Gastroesophageal sphincter (tissue), 3 donors: ENCODE data around the gene BLOC1S6.

ENCODE experiments used
- EP300 ChIP-seq: sonication (generic); formaldehyde crosslinking; IDR thresholded peaks from one replicate; pipeline ENCODE4 v1.6.1; 2017; ENCODE audit warnings: antibody characterized with exemption, mild to moderate bottlenecking
- POLR2A ChIP-seq, 2 donors: fragments of 450-650 bp; IDR thresholded peaks; one replicate each; pipeline ENCODE4 v1.6.1; 2017; ENCODE audit warnings: antibody characterized with exemption in 2 of 2, mild to moderate bottlenecking in 2 of 2, moderate library complexity in 1 of 2
- POLR2AphosphoS5 ChIP-seq: sonication (generic); formaldehyde crosslinking; IDR thresholded peaks from one replicate; pipeline ENCODE4 v1.6.1; 2017; ENCODE audit warnings: antibody characterized with exemption
- TF ChIP-seq, protein P1 (sequence below), 4 experiments: fragments of 200-600 bp in 2 of 4; fragments of 450-650 bp in 2 of 4; sonication (generic) in 1 of 4; IDR thresholded peaks; one replicate each; pipeline ENCODE4 v1.5.1; 2017 to 2019; ENCODE audit warnings: antibody characterized with exemption in 4 of 4, mild to moderate bottlenecking in 2 of 4, moderate library complexity in 2 of 4

DNA sequence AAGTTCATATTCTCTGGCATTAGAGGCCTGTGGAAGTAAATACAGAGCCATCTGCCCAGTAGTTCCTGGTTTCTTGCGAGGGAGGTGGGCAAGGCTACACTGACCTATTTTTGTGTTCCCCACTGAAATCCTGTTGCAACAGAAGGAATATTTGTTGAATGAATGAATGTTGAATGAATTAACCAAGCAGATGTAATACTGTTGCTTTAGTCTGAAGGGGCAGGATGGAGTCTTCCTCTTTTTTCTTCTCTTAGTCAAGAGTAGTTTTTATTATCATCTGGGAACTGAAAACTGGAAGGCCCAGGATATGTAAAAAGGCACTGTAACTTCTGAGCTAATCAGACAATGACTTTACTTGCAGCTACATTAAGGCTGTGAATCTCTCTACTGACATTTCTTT is 17.1 kb downstream of the BLOC1S6 start:
- TF ChIP-seq, protein P1, sequence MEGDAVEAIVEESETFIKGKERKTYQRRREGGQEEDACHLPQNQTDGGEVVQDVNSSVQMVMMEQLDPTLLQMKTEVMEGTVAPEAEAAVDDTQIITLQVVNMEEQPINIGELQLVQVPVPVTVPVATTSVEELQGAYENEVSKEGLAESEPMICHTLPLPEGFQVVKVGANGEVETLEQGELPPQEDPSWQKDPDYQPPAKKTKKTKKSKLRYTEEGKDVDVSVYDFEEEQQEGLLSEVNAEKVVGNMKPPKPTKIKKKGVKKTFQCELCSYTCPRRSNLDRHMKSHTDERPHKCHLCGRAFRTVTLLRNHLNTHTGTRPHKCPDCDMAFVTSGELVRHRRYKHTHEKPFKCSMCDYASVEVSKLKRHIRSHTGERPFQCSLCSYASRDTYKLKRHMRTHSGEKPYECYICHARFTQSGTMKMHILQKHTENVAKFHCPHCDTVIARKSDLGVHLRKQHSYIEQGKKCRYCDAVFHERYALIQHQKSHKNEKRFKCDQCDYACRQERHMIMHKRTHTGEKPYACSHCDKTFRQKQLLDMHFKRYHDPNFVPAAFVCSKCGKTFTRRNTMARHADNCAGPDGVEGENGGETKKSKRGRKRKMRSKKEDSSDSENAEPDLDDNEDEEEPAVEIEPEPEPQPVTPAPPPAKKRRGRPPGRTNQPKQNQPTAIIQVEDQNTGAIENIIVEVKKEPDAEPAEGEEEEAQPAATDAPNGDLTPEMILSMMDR (IDR thresholded peaks at IDR 0.05): no peak
- TF ChIP-seq POLR2AphosphoS5 (no peak), POLR2A (IDR thresholded peaks at IDR 0.05) (no peak), EP300 (no peak)
